Neural progenitor cell (in vitro differentiated cells): ENCODE results near the gene PPP3R1.

Source experiments
- CTCF ChIP-seq: fragments of 200-600 bp; sonication (generic); IDR thresholded peaks from 2 replicates; pipeline ENCODE4 v1.5.1; 2017; ENCODE audit warnings: antibody characterized with exemption, mild to moderate bottlenecking
- EZH2 ChIP-seq: fragments of 200-600 bp; sonication (generic); IDR thresholded peaks from 2 replicates; pipeline ENCODE4 v1.6.1; 2017; ENCODE audit warnings: antibody characterized with exemption, mild to moderate bottlenecking, moderate library complexity

GRCh38 chr2:68287580-68288441 is 35.5 kb upstream of the PPP3R1 start:
- TF ChIP-seq CTCF (no peak), EZH2 (no peak)
